Astrocyte (in vitro differentiated cells and primary cell): Measurements from ENCODE around the gene ZNF37A. TPM values are rescaled to one million over a fixed set of nuclear protein-coding genes. Genes with fewer than 3 reads are reported as not detected.
A peak's percentile ranks its signal among the peaks of the same experiment; 100 is the strongest.
"Not testable (repeated sequence)": the region's sequence is repeated elsewhere in the genome, so short reads cannot be mapped to it uniquely, and the experiment has no call there.

Experiments used
- DNase-seq: peaks from one replicate; pipeline ENCODE4 v3.0.0-alpha.2; 2010; ENCODE audit warnings: low read depth
- FAIRE-seq: peaks from 2 replicates; lab custom pipeline; 2011; peaks lifted over from hg19 to GRCh38; lab: Jason Lieb, UNC
- H2AFZ ChIP-seq: 2 replicates; pipeline ENCODE4 v1.6.0; 2012; ENCODE audit warnings: low read depth, low read length, inconsistent platforms
- H3K27ac ChIP-seq: 2 replicates; pipeline ENCODE4 v1.5.1; 2011; ENCODE audit warnings: low read depth, low read length, inconsistent platforms
- H3K27me3 ChIP-seq: 2 replicates; pipeline ENCODE4 v1.6.0; 2011; ENCODE audit warnings: low read length, inconsistent platforms; ENCODE audit not compliant: insufficient read depth
- H3K36me3 ChIP-seq: 2 replicates; pipeline ENCODE4 v1.5.1; 2011; ENCODE audit warnings: low read length, inconsistent platforms; ENCODE audit not compliant: insufficient read depth
- H3K4me1 ChIP-seq: 2 replicates; pipeline ENCODE4 v1.5.1; 2011; ENCODE audit warnings: low read length, inconsistent platforms; ENCODE audit not compliant: insufficient read depth
- H3K4me2 ChIP-seq: 2 replicates; pipeline ENCODE4 v1.6.0; 2012; ENCODE audit warnings: low read length, inconsistent platforms
- H3K4me3 ChIP-seq: 2 replicates; pipeline ENCODE4 v1.5.1; 2011; ENCODE audit warnings: low read depth, mild to moderate bottlenecking, low read length, inconsistent platforms; ENCODE audit not compliant: insufficient read depth
- H3K79me2 ChIP-seq: 2 replicates; pipeline ENCODE4 v1.6.0; 2012; ENCODE audit warnings: mild to moderate bottlenecking, low read length, inconsistent platforms; ENCODE audit not compliant: insufficient read depth
- H3K9ac ChIP-seq: 2 replicates; pipeline ENCODE4 v1.6.0; 2012; ENCODE audit warnings: mild to moderate bottlenecking, low read length, inconsistent platforms
- H3K9me3 ChIP-seq: 2 replicates; pipeline ENCODE4 v1.5.1; 2012; ENCODE audit warnings: low read depth, mild to moderate bottlenecking, low read length, inconsistent platforms; ENCODE audit not compliant: insufficient read depth
- H4K20me1 ChIP-seq: 2 replicates; pipeline ENCODE4 v1.6.0; 2012; ENCODE audit warnings: low read length, inconsistent platforms; ENCODE audit not compliant: insufficient read depth
- H3K27ac Mint-ChIP-seq: one replicate; pipeline ENCODE4 v1.8.0; 2021; ENCODE audit warnings: mild to moderate bottlenecking, mixed read lengths; ENCODE audit not compliant: unreplicated experiment
- H3K27me3 Mint-ChIP-seq: one replicate; pipeline ENCODE4 v1.8.0; 2021; ENCODE audit warnings: low read depth, mixed read lengths; ENCODE audit not compliant: unreplicated experiment
- H3K36me3 Mint-ChIP-seq: one replicate; pipeline ENCODE4 v1.8.0; 2021; ENCODE audit warnings: low read depth, mixed read lengths; ENCODE audit not compliant: unreplicated experiment
- H3K4me1 Mint-ChIP-seq: one replicate; pipeline ENCODE4 v1.8.0; 2021; ENCODE audit warnings: low read depth, mixed read lengths; ENCODE audit not compliant: unreplicated experiment
- H3K4me3 Mint-ChIP-seq: one replicate; pipeline ENCODE4 v1.8.0; 2021; ENCODE audit warnings: mild to moderate bottlenecking, moderate library complexity, mixed read lengths; ENCODE audit not compliant: unreplicated experiment
- H3K9me3 Mint-ChIP-seq: one replicate; pipeline ENCODE4 v1.8.0; 2021; ENCODE audit warnings: mild to moderate bottlenecking, mixed read lengths; ENCODE audit not compliant: unreplicated experiment
- EZH2 ChIP-seq: IDR thresholded peaks from 2 replicates; pipeline ENCODE4 v1.6.1; 2012; ENCODE audit warnings: mild to moderate bottlenecking, low read length, inconsistent platforms; ENCODE audit not compliant: insufficient read depth
- total RNA-seq: library from RNA; stranded (reverse); gene quantifications from 2 replicates; pipeline ENCODE4 v1.2.1, GENCODE V29; 2021
- TF ChIP-seq, protein P1 (sequence below): IDR thresholded peaks from 2 replicates; pipeline ENCODE4 v1.5.1; 2011; ENCODE audit warnings: low read depth, mild to moderate bottlenecking, inconsistent platforms, low read length, moderate library complexity; ENCODE audit not compliant: insufficient read depth

Gene ZNF37A
- total RNA-seq, 1 donor from 2014 or later: 10.1 TPM

DNA sequence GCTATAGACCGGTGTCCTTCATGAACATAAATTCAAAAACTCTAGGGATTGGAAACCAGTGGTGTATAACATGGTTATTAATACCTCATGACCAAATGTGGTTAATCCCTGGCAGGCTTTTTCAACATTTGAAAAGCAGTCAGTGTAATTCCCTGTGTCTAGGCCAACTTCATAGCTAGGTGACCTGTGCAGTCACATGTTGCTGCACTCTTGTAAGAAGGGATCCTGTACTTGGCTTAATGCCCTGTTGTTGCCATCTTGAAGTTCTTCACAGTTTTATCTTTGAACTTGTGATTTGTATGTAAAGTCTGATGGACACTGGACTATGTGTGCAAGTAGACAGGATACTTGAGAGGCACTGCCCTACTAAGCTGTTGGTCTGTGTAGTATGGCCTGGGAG lies 43.9 kb upstream of the ZNF37A start:
- H3K4me2 ChIP-seq: no peak overlapping the region
- TF ChIP-seq, protein P1, sequence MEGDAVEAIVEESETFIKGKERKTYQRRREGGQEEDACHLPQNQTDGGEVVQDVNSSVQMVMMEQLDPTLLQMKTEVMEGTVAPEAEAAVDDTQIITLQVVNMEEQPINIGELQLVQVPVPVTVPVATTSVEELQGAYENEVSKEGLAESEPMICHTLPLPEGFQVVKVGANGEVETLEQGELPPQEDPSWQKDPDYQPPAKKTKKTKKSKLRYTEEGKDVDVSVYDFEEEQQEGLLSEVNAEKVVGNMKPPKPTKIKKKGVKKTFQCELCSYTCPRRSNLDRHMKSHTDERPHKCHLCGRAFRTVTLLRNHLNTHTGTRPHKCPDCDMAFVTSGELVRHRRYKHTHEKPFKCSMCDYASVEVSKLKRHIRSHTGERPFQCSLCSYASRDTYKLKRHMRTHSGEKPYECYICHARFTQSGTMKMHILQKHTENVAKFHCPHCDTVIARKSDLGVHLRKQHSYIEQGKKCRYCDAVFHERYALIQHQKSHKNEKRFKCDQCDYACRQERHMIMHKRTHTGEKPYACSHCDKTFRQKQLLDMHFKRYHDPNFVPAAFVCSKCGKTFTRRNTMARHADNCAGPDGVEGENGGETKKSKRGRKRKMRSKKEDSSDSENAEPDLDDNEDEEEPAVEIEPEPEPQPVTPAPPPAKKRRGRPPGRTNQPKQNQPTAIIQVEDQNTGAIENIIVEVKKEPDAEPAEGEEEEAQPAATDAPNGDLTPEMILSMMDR: no peak
- no peak for TF ChIP-seq EZH2
- H3K27me3 Mint-ChIP-seq: no peaks in the 10 kb centered on the region
- H3K27me3 ChIP-seq: no peaks in the 10 kb centered on the region
- no peak overlapping the region for H3K27ac Mint-ChIP-seq
- H3K4me1 ChIP-seq: no peaks in the 10 kb centered on the region
- peaks cover 7% of the 10 kb centered on the region for H3K4me1 Mint-ChIP-seq
- H3K9me3 Mint-ChIP-seq: peaks cover 14% of the 10 kb centered on the region
- no peak overlapping the region for H3K4me3 ChIP-seq
- FAIRE-seq (no peak), DNase-seq (no peak)
- H3K36me3 ChIP-seq: no peaks in the 10 kb centered on the region
- H4K20me1 ChIP-seq: no peaks in the 10 kb centered on the region
- no peak overlapping the region for H3K9ac ChIP-seq
- H3K27ac ChIP-seq: no peak overlapping the region
- H3K36me3 Mint-ChIP-seq: peaks cover 22% of the 10 kb centered on the region
- H3K4me3 Mint-ChIP-seq: no peak overlapping the region
- H3K79me2 ChIP-seq: no peaks in the 10 kb centered on the region
- H3K9me3 ChIP-seq: peaks cover 10% of the 10 kb centered on the region
- H2AFZ ChIP-seq: no peak overlapping the region

DNA sequence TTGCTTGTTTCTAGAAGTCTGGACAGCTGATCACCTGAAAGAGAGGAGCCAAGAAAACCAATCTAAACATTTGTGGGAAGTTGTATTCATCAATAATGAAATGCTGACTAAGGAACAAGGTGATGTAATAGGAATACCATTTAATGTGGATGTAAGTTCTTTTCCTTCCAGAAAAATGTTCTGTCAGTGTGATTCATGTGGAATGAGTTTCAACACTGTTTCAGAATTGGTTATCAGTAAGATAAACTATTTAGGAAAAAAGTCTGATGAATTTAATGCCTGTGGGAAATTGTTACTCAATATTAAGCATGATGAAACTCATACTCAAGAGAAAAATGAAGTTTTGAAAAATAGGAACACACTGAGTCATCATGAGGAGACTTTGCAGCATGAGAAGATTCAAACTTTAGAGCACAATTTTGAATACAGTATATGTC lies 39.8 kb upstream of the ZNF37A start:
- H3K36me3 Mint-ChIP-seq: peaks cover 43% of the 10 kb centered on the region
- Histone ChIP-seq H3K4me3 (no peak overlapping the region), H3K79me2 (no peaks in the 10 kb centered on the region), H3K9me3 (peaks cover 26% of the 10 kb centered on the region), H4K20me1 (no peaks in the 10 kb centered on the region), H3K4me2 (no peak overlapping the region), H3K36me3 (peaks cover 16% of the 10 kb centered on the region), H3K9ac (no peak overlapping the region), H3K27me3 (no peaks in the 10 kb centered on the region), H3K4me1 (no peaks in the 10 kb centered on the region), H3K27ac (no peak overlapping the region), H2AFZ (no peak overlapping the region)
- peaks cover 4% of the 10 kb centered on the region for H3K4me1 Mint-ChIP-seq
- H3K27me3 Mint-ChIP-seq: no peaks in the 10 kb centered on the region
- TF ChIP-seq, protein P1: no peak
- no peak for TF ChIP-seq EZH2
- H3K4me3 Mint-ChIP-seq: no peak overlapping the region
- peak overlapping the region; percentile 28 for H3K27ac Mint-ChIP-seq
- FAIRE-seq (peak; percentile 39), DNase-seq (peak; percentile 86)
- H3K9me3 Mint-ChIP-seq: peaks cover 43% of the 10 kb centered on the region

DNA sequence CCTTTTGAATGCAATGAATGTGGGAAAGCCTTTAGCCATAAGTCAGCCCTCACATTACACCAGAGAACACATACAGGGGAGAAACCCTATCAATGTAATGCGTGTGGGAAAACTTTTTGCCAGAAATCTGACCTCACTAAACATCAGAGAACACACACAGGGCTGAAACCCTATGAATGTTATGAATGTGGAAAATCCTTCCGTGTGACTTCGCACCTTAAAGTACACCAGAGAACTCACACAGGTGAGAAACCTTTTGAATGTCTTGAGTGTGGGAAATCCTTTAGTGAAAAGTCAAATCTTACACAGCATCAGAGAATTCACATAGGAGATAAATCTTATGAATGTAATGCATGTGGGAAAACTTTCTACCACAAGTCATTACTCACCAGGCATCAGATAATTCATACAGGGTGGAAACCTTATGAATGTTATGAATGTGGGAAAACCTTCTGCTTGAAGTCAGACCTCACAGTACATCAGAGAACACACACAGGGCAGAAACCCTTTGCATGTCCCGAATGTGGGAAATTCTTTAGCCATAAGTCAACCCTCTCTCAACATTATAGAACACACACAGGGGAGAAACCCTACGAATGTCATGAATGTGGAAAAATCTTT lies 38.8 kb upstream of the ZNF37A start:
- not testable (repeated sequence) for H3K27me3 ChIP-seq, H3K27ac ChIP-seq, H3K4me1 Mint-ChIP-seq, H4K20me1 ChIP-seq, H3K4me3 ChIP-seq, H2AFZ ChIP-seq, H3K4me2 ChIP-seq, H3K9ac ChIP-seq, H3K79me2 ChIP-seq, H3K27me3 Mint-ChIP-seq, H3K4me3 Mint-ChIP-seq, H3K27ac Mint-ChIP-seq, H3K4me1 ChIP-seq, DNase-seq
- peak; percentile 64 for FAIRE-seq
- H3K36me3 ChIP-seq: peaks cover 16% of the 10 kb centered on the region
- H3K9me3 ChIP-seq: peaks cover 25% of the 10 kb centered on the region
- H3K9me3 Mint-ChIP-seq: peaks cover 43% of the 10 kb centered on the region
- H3K36me3 Mint-ChIP-seq: peaks cover 43% of the 10 kb centered on the region

DNA sequence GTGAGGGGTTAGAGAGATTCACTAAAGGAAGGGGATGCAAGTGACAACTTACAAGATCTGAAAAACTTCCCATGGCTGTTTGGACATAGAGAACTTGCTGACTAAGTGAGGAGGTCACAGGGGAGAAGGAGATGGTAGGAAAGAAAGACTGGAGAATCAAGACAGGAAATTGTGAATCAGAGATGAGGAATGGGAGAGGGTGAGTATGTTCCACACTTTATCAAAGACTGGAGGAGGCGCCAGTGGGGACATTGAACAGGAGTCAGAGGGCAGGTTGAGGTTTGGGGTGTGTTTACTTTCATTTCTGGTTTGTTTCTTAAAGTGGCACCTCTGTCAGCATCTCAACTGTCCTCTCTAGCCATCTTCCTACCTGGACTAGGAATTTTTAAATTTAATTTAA lies 24.5 kb upstream of the ZNF37A start:
- not testable (repeated sequence) for H3K9ac ChIP-seq, H3K9me3 ChIP-seq, H3K27me3 ChIP-seq, H3K27me3 Mint-ChIP-seq, H4K20me1 ChIP-seq, H3K4me1 ChIP-seq, H3K27ac ChIP-seq, H3K4me3 Mint-ChIP-seq, H3K9me3 Mint-ChIP-seq, H3K36me3 Mint-ChIP-seq, H3K4me3 ChIP-seq, H2AFZ ChIP-seq, H3K36me3 ChIP-seq, H3K4me1 Mint-ChIP-seq, H3K79me2 ChIP-seq, H3K27ac Mint-ChIP-seq
- FAIRE-seq (peak; percentile 5), DNase-seq (peak; percentile 53)
- H3K4me2 ChIP-seq: peak overlapping the region; percentile 15
